ENCODE data around the gene GCN1. TPM values are rescaled to one million over a fixed set of nuclear protein-coding genes. Genes with fewer than 3 reads are reported as not detected.

GCN1 gene
- total RNA-seq, 1 experiment from 2014 or later: 254 TPM

DNA sequence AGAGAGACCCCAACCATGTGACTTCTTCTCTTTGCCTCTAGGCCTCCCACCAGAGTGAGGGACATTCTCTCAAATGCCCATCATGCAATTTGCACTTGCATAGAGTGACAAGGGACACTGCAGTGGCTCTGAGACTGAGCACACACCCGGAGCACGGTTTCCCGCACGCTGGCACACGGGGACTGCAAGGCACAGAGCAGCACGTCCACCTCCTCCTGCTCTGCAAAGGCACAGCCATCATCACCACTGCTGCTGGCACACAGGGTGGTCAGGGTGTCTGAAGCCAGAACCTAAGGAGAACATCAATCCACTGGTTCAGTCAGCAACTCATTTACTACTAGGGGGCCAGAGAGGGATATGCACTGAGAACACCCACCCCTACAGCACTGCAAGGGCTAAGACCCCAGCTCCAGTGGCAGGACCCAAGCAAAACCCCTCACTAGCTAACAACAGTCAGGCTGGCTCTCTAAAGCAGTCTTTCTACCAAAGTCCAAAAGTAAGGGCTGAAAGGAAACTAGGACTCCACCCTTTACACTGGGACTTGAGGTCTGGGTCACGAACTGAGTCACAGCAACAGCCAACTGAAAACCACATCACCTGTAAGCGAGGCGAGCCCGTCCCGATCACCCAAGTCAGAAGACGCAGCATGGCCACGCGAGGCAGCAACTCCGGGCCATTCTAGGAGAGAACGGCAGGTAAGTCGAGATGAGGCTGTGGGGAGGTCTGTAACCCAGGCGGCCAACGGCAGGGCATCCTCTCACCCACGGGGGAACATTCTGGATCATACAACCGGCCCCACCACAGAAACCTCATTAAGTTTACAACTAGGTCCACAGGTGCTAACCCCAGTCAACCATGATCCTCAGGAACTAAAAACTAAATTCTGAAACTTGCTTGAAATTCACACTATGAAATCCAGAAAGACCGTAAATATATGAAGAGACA lies 37.9 kb downstream of the GCN1 start:
- Histone ChIP-seq H4K20me1 (ENCODE audit: low read length) (no peaks in the 10 kb centered on the region), H3K4me2 (ENCODE audit: low read length) (no peak overlapping the region), H3K4me1 (ENCODE audit: insufficient read depth, low read length) (no peaks in the 10 kb centered on the region), H3K9ac (ENCODE audit: low read length) (no peak overlapping the region), H3K27me3 (ENCODE audit: low read length) (no peaks in the 10 kb centered on the region), H3K4me3 (ENCODE audit: low read length) (no peak overlapping the region), H3K79me2 (ENCODE audit: low read length) (no peaks in the 10 kb centered on the region), H3F3A (ENCODE audit: low read length, unreplicated experiment) (no peaks in the 10 kb centered on the region), H3K27ac (ENCODE audit: low read length) (no peak overlapping the region), H3K9me2 (replicated peaks; ENCODE audit: low read length) (no peaks in the 10 kb centered on the region), H2AFZ (ENCODE audit: low read length) (no peak overlapping the region), H3K9me3 (ENCODE audit: low read length) (no peaks in the 10 kb centered on the region), H3K36me3 (ENCODE audit: low read depth, low read length) (peaks cover 92% of the 10 kb centered on the region)
- ChIA-PET CTCF (no interaction called here), POLR2A (ENCODE audit: unreplicated experiment) (no interaction called here)
- BruUV-seq (replicated peaks): no TSS peak
- intact Hi-C loops (cut with micrococcal nuclease): no loop called here
- ATAC-seq (no peak), DNase-seq (no peak)
- TF ChIP-seq EZH2 (IDR thresholded peaks at IDR 0.05; ENCODE audit: low read length, unreplicated experiment): no peak
- TF ChIP-seq, protein P1, sequence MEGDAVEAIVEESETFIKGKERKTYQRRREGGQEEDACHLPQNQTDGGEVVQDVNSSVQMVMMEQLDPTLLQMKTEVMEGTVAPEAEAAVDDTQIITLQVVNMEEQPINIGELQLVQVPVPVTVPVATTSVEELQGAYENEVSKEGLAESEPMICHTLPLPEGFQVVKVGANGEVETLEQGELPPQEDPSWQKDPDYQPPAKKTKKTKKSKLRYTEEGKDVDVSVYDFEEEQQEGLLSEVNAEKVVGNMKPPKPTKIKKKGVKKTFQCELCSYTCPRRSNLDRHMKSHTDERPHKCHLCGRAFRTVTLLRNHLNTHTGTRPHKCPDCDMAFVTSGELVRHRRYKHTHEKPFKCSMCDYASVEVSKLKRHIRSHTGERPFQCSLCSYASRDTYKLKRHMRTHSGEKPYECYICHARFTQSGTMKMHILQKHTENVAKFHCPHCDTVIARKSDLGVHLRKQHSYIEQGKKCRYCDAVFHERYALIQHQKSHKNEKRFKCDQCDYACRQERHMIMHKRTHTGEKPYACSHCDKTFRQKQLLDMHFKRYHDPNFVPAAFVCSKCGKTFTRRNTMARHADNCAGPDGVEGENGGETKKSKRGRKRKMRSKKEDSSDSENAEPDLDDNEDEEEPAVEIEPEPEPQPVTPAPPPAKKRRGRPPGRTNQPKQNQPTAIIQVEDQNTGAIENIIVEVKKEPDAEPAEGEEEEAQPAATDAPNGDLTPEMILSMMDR (conservative IDR thresholded peaks at IDR 0.05; ENCODE audit: low read depth, low read length): no peak
- no peak for TF ChIP-seq EZH2phosphoT487 (IDR thresholded peaks at IDR 0.05; ENCODE audit: borderline replicate concordance, low read length)

DNA sequence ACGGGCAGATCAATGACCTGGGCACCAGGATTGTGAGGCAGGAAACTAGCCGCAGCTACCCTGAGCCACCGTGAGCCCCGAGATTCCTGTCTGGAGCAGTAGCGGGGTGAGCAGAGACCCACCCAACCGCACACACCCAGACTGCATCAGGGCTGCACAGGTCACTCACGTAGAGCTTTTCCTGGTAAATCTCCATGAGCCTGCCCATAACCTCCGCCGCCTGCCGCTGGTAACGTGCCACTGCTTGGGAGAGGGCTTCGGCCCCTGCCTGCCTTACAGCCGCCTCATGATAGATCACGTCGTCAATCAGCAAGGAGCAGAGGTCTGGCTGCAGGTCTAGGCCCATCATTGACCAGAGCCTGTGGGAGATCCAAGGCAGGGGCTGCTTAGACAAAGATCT lies 39.4 kb downstream of the GCN1 start:
- intact Hi-C loops (cut with micrococcal nuclease): no loop called here
- CTCF ChIA-PET: no interaction called here
- Histone ChIP-seq H3K36me3 (ENCODE audit: low read depth, low read length) (peaks cover 85% of the 10 kb centered on the region), H3K27ac (ENCODE audit: low read length) (no peak overlapping the region), H3K4me3 (ENCODE audit: low read length) (no peak overlapping the region), H4K20me1 (ENCODE audit: low read length) (no peaks in the 10 kb centered on the region), H3K4me2 (ENCODE audit: low read length) (no peak overlapping the region), H3K79me2 (ENCODE audit: low read length) (no peaks in the 10 kb centered on the region), H2AFZ (ENCODE audit: low read length) (no peak overlapping the region), H3K9ac (ENCODE audit: low read length) (no peak overlapping the region), H3K27me3 (ENCODE audit: low read length) (no peaks in the 10 kb centered on the region), H3K9me2 (replicated peaks; ENCODE audit: low read length) (no peaks in the 10 kb centered on the region), H3F3A (ENCODE audit: low read length, unreplicated experiment) (no peaks in the 10 kb centered on the region), H3K4me1 (ENCODE audit: insufficient read depth, low read length) (no peaks in the 10 kb centered on the region), H3K9me3 (ENCODE audit: low read length) (no peaks in the 10 kb centered on the region)
- DNase-seq (no peak), ATAC-seq (no peak)
- POLR2A ChIA-PET (ENCODE audit: unreplicated experiment): no interaction called here
- no TSS peak for BruUV-seq (replicated peaks)
- TF ChIP-seq EZH2 (IDR thresholded peaks at IDR 0.05; ENCODE audit: low read length, unreplicated experiment): no peak
- TF ChIP-seq EZH2phosphoT487 (IDR thresholded peaks at IDR 0.05; ENCODE audit: borderline replicate concordance, low read length): no peak
- TF ChIP-seq, protein P1 (conservative IDR thresholded peaks at IDR 0.05; ENCODE audit: low read depth, low read length): no peak

DNA sequence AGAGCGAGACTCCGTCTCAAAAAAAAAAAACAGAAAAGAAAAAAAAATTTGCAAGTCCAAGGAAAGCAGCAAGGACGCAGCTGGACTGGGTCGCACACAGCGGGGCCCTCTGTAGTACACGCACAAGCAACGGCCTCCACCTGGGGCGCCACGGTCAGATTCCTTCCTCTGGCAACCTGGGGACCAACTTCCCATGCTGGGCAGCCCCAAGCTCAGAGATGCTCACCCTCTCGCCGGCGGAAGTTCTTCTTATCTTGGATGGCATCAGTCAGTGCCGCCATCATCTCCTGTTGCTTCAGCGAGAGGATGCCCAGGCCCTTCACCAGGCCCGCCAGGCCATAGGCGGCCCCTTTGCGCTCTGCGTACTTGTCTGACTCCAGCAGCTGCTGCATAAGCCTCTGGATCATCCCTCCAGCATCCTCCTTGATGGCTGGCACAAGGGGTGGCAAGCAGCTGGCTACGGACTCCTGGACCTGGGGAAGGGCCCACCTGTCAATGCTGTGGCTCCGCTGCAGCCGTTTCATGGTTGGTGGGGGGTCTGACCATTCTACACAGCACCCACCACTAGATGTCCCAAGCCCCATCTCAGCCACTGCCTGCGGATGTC lies 43.5 kb downstream of the GCN1 start:
- DNase-seq (no peak), ATAC-seq (no peak)
- Histone ChIP-seq H3K4me3 (ENCODE audit: low read length) (no peak overlapping the region), H2AFZ (ENCODE audit: low read length) (no peak overlapping the region), H3K9ac (ENCODE audit: low read length) (no peak overlapping the region), H3K36me3 (ENCODE audit: low read depth, low read length) (peaks cover 83% of the 10 kb centered on the region), H3F3A (ENCODE audit: low read length, unreplicated experiment) (no peaks in the 10 kb centered on the region), H3K9me2 (replicated peaks; ENCODE audit: low read length) (no peaks in the 10 kb centered on the region), H3K9me3 (ENCODE audit: low read length) (no peaks in the 10 kb centered on the region), H3K79me2 (ENCODE audit: low read length) (no peaks in the 10 kb centered on the region), H3K4me1 (ENCODE audit: insufficient read depth, low read length) (no peaks in the 10 kb centered on the region), H4K20me1 (ENCODE audit: low read length) (no peaks in the 10 kb centered on the region), H3K27me3 (ENCODE audit: low read length) (no peaks in the 10 kb centered on the region), H3K27ac (ENCODE audit: low read length) (no peak overlapping the region), H3K4me2 (ENCODE audit: low read length) (no peak overlapping the region)
- CTCF ChIA-PET: no interaction called here
- intact Hi-C loops (cut with micrococcal nuclease): no loop called here
- TF ChIP-seq, protein P1 (conservative IDR thresholded peaks at IDR 0.05; ENCODE audit: low read depth, low read length): no peak
- no peak for TF ChIP-seq EZH2phosphoT487 (IDR thresholded peaks at IDR 0.05; ENCODE audit: borderline replicate concordance, low read length)
- no peak for TF ChIP-seq EZH2 (IDR thresholded peaks at IDR 0.05; ENCODE audit: low read length, unreplicated experiment)
- BruUV-seq (replicated peaks): no TSS peak
- POLR2A ChIA-PET (ENCODE audit: unreplicated experiment): no interaction called here

All from PC-3 (cell line).